Caco-2 (cell line): ENCODE results near the gene TRUB1. TPM values are rescaled to one million over a fixed set of nuclear protein-coding genes. Genes with fewer than 3 reads are reported as not detected.

ENCODE experiments used
- BruUV-seq: library from RNA; stranded (reverse); fragments of 400-500 nt; replicated peaks from 2 replicates; lab custom pipeline; 2021; lab: Mats Ljungman, UMichigan
- CTCF ChIA-PET: fragments of 300-600 bp; sonication (Branson Sonifier 250); formaldehyde crosslinking; loops from one replicate; lab custom pipeline; 2022; ENCODE audit warnings: antibody characterized with exemption; lab: Charles Lee
- POLR2A ChIA-PET: fragments of 300-600 bp; sonication (Branson Sonifier 250); formaldehyde crosslinking; loops from one replicate; lab custom pipeline; 2022; ENCODE audit warnings: antibody characterized with exemption; lab: Charles Lee
- DNase-seq, 2 experiments: peaks; one replicate each; pipeline versions ENCODE4 v3.0.0 to v3.0.0-alpha.2; 2020 to 2022
- H3K27me3 ChIP-seq: replicated peaks from 2 replicates; pipeline ENCODE4 v1.6.0; 2011; ENCODE audit warnings: low read length; ENCODE audit not compliant: control insufficient read depth, insufficient read depth
- H3K36me3 ChIP-seq: 2 replicates; pipeline ENCODE4 v1.5.1; 2011; ENCODE audit warnings: low read length; ENCODE audit not compliant: control insufficient read depth, insufficient read depth
- H3K4me1 ChIP-seq: fragments of 250-450 bp; sonication (Bioruptor Pico); 2 replicates; pipeline ENCODE4 v1.5.1; 2020; ENCODE audit warnings: mild to moderate bottlenecking
- H3K4me3 ChIP-seq: 2 replicates; pipeline ENCODE4 v1.5.1; 2011; ENCODE audit warnings: low read depth, mild to moderate bottlenecking, control low read depth, low read length
- H3K9me3 ChIP-seq: fragments of 250-450 bp; sonication (Bioruptor Pico); 2 replicates; pipeline ENCODE4 v1.5.1; 2020; ENCODE audit warnings: mild to moderate bottlenecking, moderate library complexity
- H3K27ac Mint-ChIP-seq: one replicate; pipeline ENCODE4 v1.8.0; 2022; ENCODE audit warnings: mixed read lengths; ENCODE audit not compliant: unreplicated experiment
- H3K27me3 Mint-ChIP-seq: one replicate; pipeline ENCODE4 v1.8.0; 2022; ENCODE audit warnings: mixed read lengths; ENCODE audit not compliant: insufficient read depth, unreplicated experiment
- H3K36me3 Mint-ChIP-seq: one replicate; pipeline ENCODE4 v1.8.0; 2022; ENCODE audit warnings: mild to moderate bottlenecking, mixed read lengths; ENCODE audit not compliant: insufficient read depth, unreplicated experiment
- H3K4me1 Mint-ChIP-seq: one replicate; pipeline ENCODE4 v1.8.0; 2022; ENCODE audit warnings: low read depth, mixed read lengths; ENCODE audit not compliant: unreplicated experiment
- H3K4me3 Mint-ChIP-seq: one replicate; pipeline ENCODE4 v1.8.0; 2022; ENCODE audit warnings: mild to moderate bottlenecking, moderate library complexity, mixed read lengths; ENCODE audit not compliant: unreplicated experiment
- H3K9me3 Mint-ChIP-seq: one replicate; pipeline ENCODE4 v1.8.0; 2022; ENCODE audit warnings: mixed read lengths; ENCODE audit not compliant: unreplicated experiment
- intact Hi-C: fragments of 100-400 bp; cut with micrococcal nuclease; formaldehyde crosslinking; loops from one replicate; pipeline ENCODE4 v1.10.0; 2022; ENCODE audit not compliant: unreplicated experiment
- total RNA-seq: library from RNA; stranded (reverse); gene quantifications from 2 replicates; pipeline ENCODE4 v1.2.3, GENCODE V29; 2022
- TF ChIP-seq, protein P1 (sequence below), 2 experiments: fragments of 200-600 bp in 1 of 2; IDR thresholded peaks; 1 replicate in 1 of 2; 2 replicates in 1 of 2; pipeline versions ENCODE4 v1.5.1 to v1.8.0; 2011 to 2022; ENCODE audit warnings: antibody characterized with exemption in 1 of 2, control low read depth in 1 of 2, inconsistent platforms in 1 of 2, low read depth in 1 of 2, low read length in 1 of 2, mild to moderate bottlenecking in 1 of 2, moderate library complexity in 1 of 2; ENCODE audit not compliant: insufficient read depth in 1 of 2, severe bottlenecking in 1 of 2, unreplicated experiment in 1 of 2

TRUB1 gene
- total RNA-seq, 1 experiment from 2014 or later, result 22.0 TPM

- Histone ChIP-seq H3K27me3 (no peaks in the 10 kb centered on the region), H3K36me3 (no peaks in the 10 kb centered on the region), H3K4me1 (no peaks in the 10 kb centered on the region), H3K4me3 (no peak overlapping the region), H3K9me3 (no peaks in the 10 kb centered on the region)
- H3K9me3 Mint-ChIP-seq, result no peaks in the 10 kb centered on the region
- intact Hi-C loops, result loop anchor here (5.0 kb wide), 1 partner anchor 126 kb away; no protein-coding TSS in a partner anchor
- H3K4me1 Mint-ChIP-seq, result no peaks in the 10 kb centered on the region
- H3K27ac Mint-ChIP-seq, result no peak overlapping the region
- TF ChIP-seq, protein P1, sequence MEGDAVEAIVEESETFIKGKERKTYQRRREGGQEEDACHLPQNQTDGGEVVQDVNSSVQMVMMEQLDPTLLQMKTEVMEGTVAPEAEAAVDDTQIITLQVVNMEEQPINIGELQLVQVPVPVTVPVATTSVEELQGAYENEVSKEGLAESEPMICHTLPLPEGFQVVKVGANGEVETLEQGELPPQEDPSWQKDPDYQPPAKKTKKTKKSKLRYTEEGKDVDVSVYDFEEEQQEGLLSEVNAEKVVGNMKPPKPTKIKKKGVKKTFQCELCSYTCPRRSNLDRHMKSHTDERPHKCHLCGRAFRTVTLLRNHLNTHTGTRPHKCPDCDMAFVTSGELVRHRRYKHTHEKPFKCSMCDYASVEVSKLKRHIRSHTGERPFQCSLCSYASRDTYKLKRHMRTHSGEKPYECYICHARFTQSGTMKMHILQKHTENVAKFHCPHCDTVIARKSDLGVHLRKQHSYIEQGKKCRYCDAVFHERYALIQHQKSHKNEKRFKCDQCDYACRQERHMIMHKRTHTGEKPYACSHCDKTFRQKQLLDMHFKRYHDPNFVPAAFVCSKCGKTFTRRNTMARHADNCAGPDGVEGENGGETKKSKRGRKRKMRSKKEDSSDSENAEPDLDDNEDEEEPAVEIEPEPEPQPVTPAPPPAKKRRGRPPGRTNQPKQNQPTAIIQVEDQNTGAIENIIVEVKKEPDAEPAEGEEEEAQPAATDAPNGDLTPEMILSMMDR (IDR thresholded peaks at IDR 0.05; ENCODE audit: insufficient read depth in 1 of 2, low read depth in 1 of 2, low read length in 1 of 2, severe bottlenecking in 1 of 2, unreplicated experiment in 1 of 2), result no peak
- ChIA-PET CTCF (no interaction called here), POLR2A (no interaction called here)
- H3K27me3 Mint-ChIP-seq, result peaks cover 3% of the 10 kb centered on the region
- no peaks in the 10 kb centered on the region for H3K36me3 Mint-ChIP-seq
- H3K4me3 Mint-ChIP-seq, result no peak overlapping the region
- no TSS peak for BruUV-seq
- no peak for DNase-seq
Measured at GRCh38 chr10:115003396-115003795, 65.4 kb downstream of the TRUB1 start.

DNA sequence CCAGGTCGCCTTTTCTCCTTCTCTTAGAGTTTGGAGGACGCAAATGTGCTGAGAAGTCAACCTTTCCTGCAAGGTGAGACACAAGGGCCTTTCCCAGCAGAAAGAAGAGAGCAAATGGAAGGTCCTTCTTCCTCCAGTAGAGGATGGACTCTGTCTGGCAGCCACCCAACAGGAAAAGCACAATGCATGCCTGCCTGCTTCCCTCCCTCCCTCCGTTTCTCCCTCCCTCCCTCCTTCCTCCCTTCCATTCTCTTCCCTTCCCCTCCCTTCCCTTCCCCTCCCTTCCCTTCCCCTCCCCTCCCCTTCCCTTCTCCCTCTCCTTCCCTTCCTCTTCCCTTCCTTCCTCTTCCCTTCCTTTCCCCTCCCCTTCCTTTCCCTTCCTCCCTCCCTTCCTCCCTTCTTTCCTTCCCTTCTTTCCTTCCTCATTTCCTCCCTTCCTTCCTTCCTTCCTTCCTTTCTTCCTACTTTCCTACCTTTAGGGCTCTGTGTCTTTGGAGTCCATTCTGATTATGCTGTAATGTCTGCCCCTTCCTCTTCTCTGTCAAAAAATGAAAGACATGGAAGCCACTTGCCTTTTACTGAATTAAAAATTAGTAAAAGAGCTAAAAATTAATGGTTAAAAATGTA lies 66.4 kb downstream of the TRUB1 start:
- CTCF ChIA-PET, result no interaction called here
- no peak for DNase-seq
- TF ChIP-seq, protein P1 (IDR thresholded peaks at IDR 0.05; ENCODE audit: insufficient read depth in 1 of 2, low read depth in 1 of 2, low read length in 1 of 2, severe bottlenecking in 1 of 2, unreplicated experiment in 1 of 2), result no peak
- Mint-ChIP-seq H3K9me3 (peaks cover 8% of the 10 kb centered on the region), H3K27me3 (peaks cover 3% of the 10 kb centered on the region), H3K4me3 (no peak overlapping the region), H3K36me3 (no peaks in the 10 kb centered on the region), H3K4me1 (no peaks in the 10 kb centered on the region), H3K27ac (no peak overlapping the region)
- no peaks in the 10 kb centered on the region for H3K9me3 ChIP-seq
- intact Hi-C loops, result loop anchor here (5.0 kb wide), 1 partner anchor 127 kb away; no protein-coding TSS in a partner anchor
- BruUV-seq, result no TSS peak
- H3K4me1 ChIP-seq, result no peaks in the 10 kb centered on the region
- no peak overlapping the region for H3K4me3 ChIP-seq
- POLR2A ChIA-PET, result no interaction called here
- H3K27me3 ChIP-seq, result no peaks in the 10 kb centered on the region
- no peaks in the 10 kb centered on the region for H3K36me3 ChIP-seq

DNA sequence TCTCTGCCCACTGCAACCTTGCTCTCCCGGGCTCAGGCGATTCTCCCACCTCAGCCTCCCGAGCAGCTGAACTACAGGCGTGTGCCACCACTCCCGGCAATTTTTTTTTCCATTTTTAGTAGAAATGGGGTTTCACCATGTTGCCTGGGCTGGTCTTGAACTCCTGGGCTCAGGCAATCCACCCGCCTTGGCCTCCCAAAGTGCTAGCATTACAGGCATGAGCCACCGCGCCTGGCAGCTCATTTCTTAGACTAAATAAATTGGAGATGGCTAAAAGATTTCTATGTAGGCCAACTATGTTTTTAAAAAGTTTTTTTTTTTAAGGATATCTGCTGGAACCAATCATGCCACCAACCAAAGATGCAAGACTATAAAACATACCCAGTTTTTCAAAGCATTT lies 67.8 kb downstream of the TRUB1 start:
- H3K27me3 Mint-ChIP-seq, result peaks cover 3% of the 10 kb centered on the region
- Histone ChIP-seq H3K4me3 (no peak overlapping the region), H3K9me3 (no peaks in the 10 kb centered on the region), H3K27me3 (no peaks in the 10 kb centered on the region), H3K4me1 (no peaks in the 10 kb centered on the region), H3K36me3 (no peaks in the 10 kb centered on the region)
- CTCF ChIA-PET, result no interaction called here
- H3K36me3 Mint-ChIP-seq, result no peaks in the 10 kb centered on the region
- POLR2A ChIA-PET, result no interaction called here
- H3K4me1 Mint-ChIP-seq, result no peaks in the 10 kb centered on the region
- no peak for DNase-seq
- peaks cover 13% of the 10 kb centered on the region for H3K9me3 Mint-ChIP-seq
- intact Hi-C loops, result no loop called here
- TF ChIP-seq, protein P1 (IDR thresholded peaks at IDR 0.05; ENCODE audit: insufficient read depth in 1 of 2, low read depth in 1 of 2, low read length in 1 of 2, severe bottlenecking in 1 of 2, unreplicated experiment in 1 of 2), result no peak
- no peak overlapping the region for H3K4me3 Mint-ChIP-seq
- no TSS peak for BruUV-seq
- no peak overlapping the region for H3K27ac Mint-ChIP-seq
